ENCODE data around the gene ZSWIM6.

The ZSWIM6 gene

GRCh38 chr5:61298066-61298465, 34.0 kb upstream of the ZSWIM6 start:
- H3F3A ChIP-seq (ENCODE audit: insufficient read depth, low read length) = no peaks in the 10 kb centered on the region
- H3K4me3 ChIP-seq (ENCODE audit: low read length) = no peak overlapping the region
- H4K20me1 ChIP-seq (ENCODE audit: insufficient read depth, low read length) = no peaks in the 10 kb centered on the region
- no peaks in the 10 kb centered on the region for H3K9me3 ChIP-seq (replicated peaks; ENCODE audit: insufficient read depth, low read length)
- no peaks in the 10 kb centered on the region for H3K79me2 ChIP-seq (ENCODE audit: low read length)
- H3K27me3 ChIP-seq (replicated peaks; ENCODE audit: insufficient read depth, low read length) = no peaks in the 10 kb centered on the region
- no peak overlapping the region for H3K9ac ChIP-seq (ENCODE audit: low read length)
- no peak for DNase-seq
- H3K4me1 ChIP-seq (ENCODE audit: low read length) = peaks cover 19% of the 10 kb centered on the region
- no peaks in the 10 kb centered on the region for H3K9me2 ChIP-seq (replicated peaks; ENCODE audit: insufficient read depth, low read length)
- no peaks in the 10 kb centered on the region for H3K36me3 ChIP-seq (replicated peaks; ENCODE audit: insufficient read depth, low read length)
- TF ChIP-seq EZH2phosphoT487 (IDR thresholded peaks at IDR 0.05; ENCODE audit: low read length) (no peak), CTCF (IDR thresholded peaks at IDR 0.05; ENCODE audit: low read length) (no peak), EZH2 (optimal IDR thresholded peaks at IDR 0.05; ENCODE audit: low read depth, low read length) (no peak)
- H2AFZ ChIP-seq (ENCODE audit: low read length) = no peak overlapping the region
- H3K4me2 ChIP-seq (ENCODE audit: low read depth, low read length) = peak overlapping the region; percentile 49
- no peak overlapping the region for H3K27ac ChIP-seq (ENCODE audit: low read length)

GRCh38 chr5:61298580-61298979, 33.5 kb upstream of the ZSWIM6 start:
- H4K20me1 ChIP-seq (ENCODE audit: insufficient read depth, low read length) = no peaks in the 10 kb centered on the region
- H2AFZ ChIP-seq (ENCODE audit: low read length) = no peak overlapping the region
- peak overlapping the region; percentile 49; the same call in 1 of the 2 replicates for H3K4me2 ChIP-seq (ENCODE audit: low read depth, low read length)
- no peaks in the 10 kb centered on the region for H3K27me3 ChIP-seq (replicated peaks; ENCODE audit: insufficient read depth, low read length)
- H3K4me1 ChIP-seq (ENCODE audit: low read length) = peaks cover 24% of the 10 kb centered on the region
- no peak overlapping the region for H3K9ac ChIP-seq (ENCODE audit: low read length)
- DNase-seq = no peak
- H3K36me3 ChIP-seq (replicated peaks; ENCODE audit: insufficient read depth, low read length) = no peaks in the 10 kb centered on the region
- no peaks in the 10 kb centered on the region for H3F3A ChIP-seq (ENCODE audit: insufficient read depth, low read length)
- no peaks in the 10 kb centered on the region for H3K9me2 ChIP-seq (replicated peaks; ENCODE audit: insufficient read depth, low read length)
- H3K27ac ChIP-seq (ENCODE audit: low read length) = no peak overlapping the region
- no peak overlapping the region for H3K4me3 ChIP-seq (ENCODE audit: low read length)
- no peak for TF ChIP-seq EZH2phosphoT487 (IDR thresholded peaks at IDR 0.05; ENCODE audit: low read length)
- TF ChIP-seq CTCF (IDR thresholded peaks at IDR 0.05; ENCODE audit: low read length) = no peak
- no peak for TF ChIP-seq EZH2 (optimal IDR thresholded peaks at IDR 0.05; ENCODE audit: low read depth, low read length)
- no peaks in the 10 kb centered on the region for H3K79me2 ChIP-seq (ENCODE audit: low read length)
- H3K9me3 ChIP-seq (replicated peaks; ENCODE audit: insufficient read depth, low read length) = no peaks in the 10 kb centered on the region

- H3K9me2 ChIP-seq (replicated peaks; ENCODE audit: insufficient read depth, low read length) = no peaks in the 10 kb centered on the region
- TF ChIP-seq EZH2 (optimal IDR thresholded peaks at IDR 0.05; ENCODE audit: low read depth, low read length) = no peak
- TF ChIP-seq EZH2phosphoT487 (IDR thresholded peaks at IDR 0.05; ENCODE audit: low read length) = no peak
- no peak for TF ChIP-seq CTCF (IDR thresholded peaks at IDR 0.05; ENCODE audit: low read length)
- no peak overlapping the region for H3K4me3 ChIP-seq (ENCODE audit: low read length)
- H3K27me3 ChIP-seq (replicated peaks; ENCODE audit: insufficient read depth, low read length) = no peaks in the 10 kb centered on the region
- H3K79me2 ChIP-seq (ENCODE audit: low read length) = no peaks in the 10 kb centered on the region
- no peaks in the 10 kb centered on the region for H3K9me3 ChIP-seq (replicated peaks; ENCODE audit: insufficient read depth, low read length)
- no peak for DNase-seq
- H4K20me1 ChIP-seq (ENCODE audit: insufficient read depth, low read length) = no peaks in the 10 kb centered on the region
- H3K9ac ChIP-seq (ENCODE audit: low read length) = no peak overlapping the region
- no peak overlapping the region for H3K4me2 ChIP-seq (ENCODE audit: low read depth, low read length)
- H3K36me3 ChIP-seq (replicated peaks; ENCODE audit: insufficient read depth, low read length) = no peaks in the 10 kb centered on the region
- no peak overlapping the region for H3K27ac ChIP-seq (ENCODE audit: low read length)
- peaks cover 26% of the 10 kb centered on the region for H3K4me1 ChIP-seq (ENCODE audit: low read length)
- H3F3A ChIP-seq (ENCODE audit: insufficient read depth, low read length) = no peaks in the 10 kb centered on the region
- H2AFZ ChIP-seq (ENCODE audit: low read length) = no peak overlapping the region
Measured at GRCh38 chr5:61299261-61299681, 32.8 kb upstream of the ZSWIM6 start.
